Glomerular visceral epithelial cell (primary cell): ENCODE results near the gene QRICH1.
"Not testable (repeated sequence)": the region's sequence is repeated elsewhere in the genome, so short reads cannot be mapped to it uniquely, and the experiment has no call there.

Source experiments
- DNase-seq: peaks from one replicate; pipeline ENCODE4 v3.0.0-alpha.2; 2016; ENCODE audit errors: extremely low spot score

QRICH1 gene

DNA sequence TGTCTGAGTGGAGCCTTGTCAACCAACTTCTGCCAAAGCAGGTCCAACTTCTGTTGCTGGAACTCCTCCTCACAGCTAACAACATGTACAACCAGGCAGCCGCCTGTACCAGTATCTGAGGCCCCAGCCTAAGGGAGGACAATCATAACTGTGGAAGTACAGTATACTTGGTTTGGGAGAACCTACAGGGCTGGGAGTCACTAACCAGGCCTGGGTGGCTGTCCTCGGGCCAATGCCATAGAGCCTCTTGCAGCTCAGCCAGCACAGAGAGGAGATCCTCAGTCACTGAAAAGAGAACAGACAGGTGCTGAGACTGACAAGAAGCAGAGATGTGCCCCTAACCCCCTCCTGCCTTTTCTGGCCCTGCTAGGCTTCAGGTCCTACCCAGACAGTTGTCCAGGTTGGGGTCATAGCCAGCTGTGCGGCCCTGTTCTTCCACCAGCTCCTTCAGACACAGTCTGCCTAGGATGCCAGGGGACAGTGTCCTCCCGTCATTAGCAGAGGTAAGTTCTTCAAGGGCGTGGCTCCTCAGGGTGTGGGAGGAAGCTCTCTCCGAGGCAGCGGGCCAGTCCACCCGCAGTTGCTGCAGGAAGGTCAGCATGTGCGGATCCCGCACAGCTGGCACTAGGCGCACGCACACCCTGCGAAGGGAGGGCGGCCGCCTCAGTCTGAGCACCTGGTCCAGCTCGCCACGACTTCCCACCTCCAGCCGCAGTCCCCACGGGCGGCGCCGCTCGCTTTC lies 76.5 kb downstream of the QRICH1 start:
- peak; percentile 33 for DNase-seq

DNA sequence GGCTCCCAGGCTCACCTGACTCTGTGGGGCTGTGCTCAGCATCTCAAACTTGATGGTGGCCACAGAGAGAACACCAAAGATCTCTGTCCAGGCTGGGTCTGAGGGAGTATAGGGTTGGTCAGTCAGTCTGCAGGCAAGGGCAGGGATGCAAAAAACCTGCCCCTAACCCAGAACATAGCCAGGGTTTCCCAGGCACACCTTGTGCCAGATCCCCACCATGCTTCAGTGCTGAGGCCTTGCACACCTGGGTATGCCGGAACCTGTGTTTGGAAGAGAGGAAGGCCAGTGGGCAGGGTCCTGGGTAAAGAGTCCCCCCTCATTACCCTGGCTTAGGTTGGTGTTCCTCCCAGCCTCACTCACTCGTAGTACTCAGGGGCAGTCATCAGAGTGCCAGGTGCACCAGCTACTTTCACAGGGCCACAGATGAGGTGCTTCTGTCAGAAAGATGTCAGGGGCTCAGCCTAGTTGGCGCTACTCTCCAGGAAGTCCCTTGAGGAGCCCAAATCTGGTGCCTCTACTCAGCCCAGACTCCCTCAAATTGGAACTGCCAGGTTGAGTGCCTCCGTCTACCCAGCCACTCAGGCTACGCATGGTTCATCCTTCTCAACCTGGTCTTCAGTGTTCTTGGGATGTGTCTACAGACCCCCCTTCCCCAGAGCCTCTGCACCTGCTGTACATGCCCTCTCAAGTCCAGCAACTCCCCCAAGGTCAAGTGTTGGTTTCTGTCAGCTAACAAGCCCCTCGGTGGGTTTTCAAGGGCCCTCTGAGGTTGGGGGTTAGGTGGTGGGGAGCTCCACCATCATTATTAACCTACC lies 77.2 kb downstream of the QRICH1 start:
- no peak for DNase-seq

DNA sequence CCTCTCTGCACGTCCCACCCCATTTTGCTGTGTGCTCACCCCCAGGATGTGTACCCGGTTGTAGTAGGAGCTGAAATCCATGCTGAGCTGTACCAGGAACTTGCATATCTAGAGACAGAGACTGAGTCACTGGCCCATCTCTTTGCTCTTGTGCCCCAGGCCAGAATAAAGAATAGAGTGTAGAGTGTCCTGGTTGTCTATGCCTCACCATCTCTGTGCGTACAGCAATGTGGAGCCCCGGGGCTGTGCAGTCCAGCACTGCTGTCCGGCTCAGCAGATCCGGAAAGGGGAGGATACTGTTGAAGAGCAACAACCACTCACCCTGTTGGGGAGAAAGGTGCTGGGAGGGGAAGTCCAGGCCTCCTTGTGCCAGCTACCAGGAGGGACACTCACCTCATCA lies 78.1 kb downstream of the QRICH1 start:
- DNase-seq: no peak

DNA sequence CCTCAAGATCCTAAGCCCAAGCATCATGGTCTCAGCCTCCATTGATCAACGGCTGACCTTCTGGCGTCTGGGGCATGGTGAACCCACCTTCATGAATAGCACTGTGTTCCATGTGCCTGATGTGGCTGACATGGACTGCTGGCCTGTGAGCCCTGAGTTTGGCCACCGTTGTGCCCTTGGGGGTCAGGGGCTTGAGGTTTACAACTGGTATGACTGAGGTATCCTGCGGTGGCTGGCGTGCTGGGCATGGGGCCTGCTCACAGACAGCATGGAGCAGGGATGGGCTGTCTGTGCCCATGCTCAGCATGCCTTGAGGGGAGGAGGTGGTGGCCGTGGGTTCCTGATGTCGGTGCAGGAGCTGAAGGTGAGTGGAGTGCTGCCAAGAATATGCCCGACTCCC lies 78.8 kb downstream of the QRICH1 start:
- no peak for DNase-seq

DNA sequence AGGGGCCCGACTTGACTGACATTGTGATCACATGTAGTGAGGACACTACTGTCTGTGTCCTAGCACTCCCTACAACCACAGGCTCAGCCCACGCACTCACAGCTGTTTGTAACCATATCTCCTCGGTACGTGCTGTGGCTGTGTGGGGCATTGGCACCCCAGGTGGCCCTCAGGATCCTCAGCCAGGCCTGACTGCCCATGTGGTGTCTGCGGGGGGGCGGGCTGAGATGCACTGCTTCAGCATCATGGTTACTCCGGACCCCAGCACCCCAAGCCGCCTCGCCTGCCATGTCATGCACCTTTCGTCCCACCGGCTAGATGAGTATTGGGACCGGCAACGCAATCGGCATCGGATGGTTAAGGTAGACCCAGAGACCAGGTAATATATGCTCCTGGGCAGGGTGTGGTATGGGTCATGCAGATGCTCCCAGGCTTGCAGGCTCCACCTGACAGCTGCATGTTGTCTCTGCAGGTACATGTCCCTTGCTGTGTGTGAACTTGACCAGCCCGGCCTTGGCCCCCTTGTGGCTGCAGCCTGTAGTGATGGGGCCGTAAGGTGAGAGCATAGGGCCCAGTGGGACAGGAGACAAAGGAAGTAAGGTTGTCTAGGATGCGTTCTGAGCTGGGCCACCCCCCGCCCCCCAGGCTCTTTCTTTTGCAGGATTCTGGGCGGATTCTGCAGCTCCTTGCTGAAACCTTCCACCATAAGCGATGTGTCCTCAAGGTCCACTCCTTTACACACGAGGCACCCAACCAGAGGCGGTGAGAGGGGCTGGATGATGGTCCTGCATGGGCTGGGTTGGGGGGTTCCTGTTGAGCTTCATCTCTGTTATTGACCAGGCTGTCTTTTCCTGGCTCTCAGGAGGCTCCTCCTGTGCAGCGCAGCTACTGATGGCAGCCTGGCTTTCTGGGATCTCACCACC lies 79.9 kb downstream of the QRICH1 start:
- peak; percentile 61 for DNase-seq

DNA sequence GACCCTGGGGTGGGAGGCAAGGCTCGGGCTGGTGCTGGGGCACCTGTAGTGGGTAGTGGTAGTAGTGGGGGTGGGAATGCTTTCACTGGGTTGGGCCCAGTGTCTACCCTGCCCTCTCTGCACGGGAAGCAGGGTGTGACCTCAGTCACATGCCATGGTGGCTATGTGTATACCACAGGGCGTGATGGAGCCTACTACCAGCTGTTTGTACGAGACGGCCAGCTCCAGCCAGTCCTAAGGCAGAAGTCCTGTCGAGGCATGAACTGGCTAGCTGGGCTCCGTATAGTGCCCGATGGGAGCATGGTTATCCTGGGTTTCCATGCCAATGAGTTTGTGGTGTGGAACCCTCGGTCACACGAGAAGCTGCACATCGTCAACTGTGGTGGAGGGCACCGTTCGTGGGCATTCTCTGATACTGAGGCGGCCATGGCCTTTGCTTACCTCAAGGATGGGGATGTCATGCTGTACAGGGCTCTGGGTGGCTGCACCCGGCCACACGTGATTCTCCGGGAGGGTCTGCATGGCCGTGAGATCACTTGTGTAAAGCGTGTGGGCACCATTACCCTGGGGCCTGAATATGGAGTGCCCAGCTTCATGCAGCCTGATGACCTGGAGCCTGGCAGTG lies 80.6 kb downstream of the QRICH1 start:
- DNase-seq: no peak

DNA sequence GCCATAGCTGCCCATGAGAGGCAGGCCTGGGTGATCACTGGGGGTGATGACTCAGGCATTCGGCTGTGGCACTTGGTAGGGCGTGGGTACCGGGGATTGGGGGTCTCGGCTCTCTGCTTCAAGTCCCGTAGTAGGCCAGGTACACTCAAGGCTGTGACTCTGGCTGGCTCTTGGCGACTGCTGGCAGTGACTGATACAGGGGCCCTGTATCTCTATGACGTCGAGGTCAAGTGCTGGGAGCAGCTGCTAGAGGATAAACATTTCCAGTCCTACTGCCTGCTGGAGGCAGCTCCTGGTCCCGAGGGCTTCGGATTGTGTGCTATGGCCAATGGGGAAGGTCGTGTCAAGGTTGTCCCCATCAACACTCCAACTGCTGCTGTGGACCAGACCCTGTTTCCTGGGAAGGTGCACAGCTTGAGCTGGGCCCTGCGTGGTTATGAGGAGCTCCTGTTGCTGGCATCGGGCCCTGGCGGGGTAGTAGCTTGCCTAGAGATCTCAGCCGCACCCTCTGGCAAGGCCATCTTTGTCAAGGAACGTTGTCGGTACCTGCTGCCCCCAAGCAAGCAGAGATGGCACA lies 81.3 kb downstream of the QRICH1 start:
- DNase-seq: no peak

DNA sequence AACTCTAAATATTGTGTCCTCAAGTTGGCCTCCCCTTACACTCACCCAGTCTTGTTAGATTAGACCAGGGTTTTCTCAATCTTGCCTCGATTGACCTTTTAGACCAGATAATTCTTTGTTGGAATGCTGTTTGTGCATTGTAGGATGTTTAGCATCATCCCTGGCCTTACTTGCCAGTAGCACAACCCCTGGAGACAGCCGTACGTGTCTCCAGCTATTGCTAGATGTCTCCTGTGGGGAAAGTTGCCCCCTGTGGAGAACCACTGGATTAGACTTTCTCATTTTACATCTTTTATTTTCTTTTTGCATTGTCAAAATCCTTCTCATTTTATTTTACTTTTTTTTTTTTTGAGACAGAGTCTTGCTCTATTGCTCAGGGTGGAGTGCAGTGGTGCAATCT lies 84.5 kb downstream of the QRICH1 start:
- DNase-seq: no peak

DNA sequence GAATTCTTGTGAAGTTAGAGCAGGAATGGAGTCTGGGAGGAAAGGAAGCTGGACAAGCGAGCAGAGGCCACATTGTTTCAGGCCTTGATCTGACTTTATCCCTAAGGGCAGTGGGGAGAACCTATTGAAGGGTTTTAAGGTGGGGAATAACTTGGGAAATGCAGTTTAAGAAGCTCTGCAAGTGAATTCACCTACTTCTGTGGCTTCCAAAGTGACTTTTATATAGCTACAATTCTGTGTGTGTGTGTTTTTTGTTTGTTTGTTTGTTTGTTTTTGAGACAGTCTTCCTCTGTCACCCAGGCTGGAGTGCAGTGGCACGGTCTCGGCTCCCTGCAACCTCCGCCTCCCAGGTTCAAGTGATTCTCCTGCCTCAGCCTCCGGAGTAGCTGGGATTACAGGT lies 85.2 kb downstream of the QRICH1 start:
- DNase-seq: not testable (repeated sequence)

DNA sequence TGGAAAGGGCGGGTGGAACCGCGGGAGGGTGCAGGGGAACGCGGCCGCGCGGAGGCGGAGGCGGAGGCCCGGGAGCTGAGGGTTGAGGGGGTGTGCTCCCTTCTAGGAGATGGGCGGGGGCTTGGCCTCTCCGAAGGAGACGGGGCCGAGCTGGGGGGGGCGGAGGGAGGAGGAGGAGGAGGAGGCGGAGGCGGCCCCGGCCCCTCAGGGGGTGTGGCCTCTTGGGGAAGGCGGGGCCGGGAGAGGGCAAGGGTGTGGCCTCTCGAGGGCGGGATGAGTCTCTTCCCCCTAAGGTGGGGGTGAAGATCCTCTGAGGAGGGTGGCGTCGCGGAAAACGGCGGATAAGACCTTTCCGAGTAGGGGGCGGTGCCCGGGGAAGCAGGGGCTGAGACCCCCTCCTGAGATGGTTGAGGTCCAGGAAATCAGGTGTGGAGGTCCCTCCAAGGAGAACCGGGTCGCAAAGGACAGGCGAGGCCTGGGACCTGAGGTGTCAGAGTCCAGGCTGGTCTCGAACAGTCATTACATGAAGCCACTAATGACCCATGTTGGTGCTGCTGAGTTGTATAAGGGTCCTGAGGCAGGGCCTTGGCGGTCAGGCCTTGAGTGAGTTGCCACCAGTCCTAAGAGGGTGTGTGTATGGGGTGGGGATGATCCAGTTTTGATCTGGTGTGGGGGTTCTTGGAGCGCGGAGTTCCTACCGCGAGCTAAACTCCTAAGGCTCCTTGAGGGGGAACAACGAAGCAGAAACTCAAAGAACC lies 85.9 kb downstream of the QRICH1 start:
- DNase-seq: peak; percentile 94

DNA sequence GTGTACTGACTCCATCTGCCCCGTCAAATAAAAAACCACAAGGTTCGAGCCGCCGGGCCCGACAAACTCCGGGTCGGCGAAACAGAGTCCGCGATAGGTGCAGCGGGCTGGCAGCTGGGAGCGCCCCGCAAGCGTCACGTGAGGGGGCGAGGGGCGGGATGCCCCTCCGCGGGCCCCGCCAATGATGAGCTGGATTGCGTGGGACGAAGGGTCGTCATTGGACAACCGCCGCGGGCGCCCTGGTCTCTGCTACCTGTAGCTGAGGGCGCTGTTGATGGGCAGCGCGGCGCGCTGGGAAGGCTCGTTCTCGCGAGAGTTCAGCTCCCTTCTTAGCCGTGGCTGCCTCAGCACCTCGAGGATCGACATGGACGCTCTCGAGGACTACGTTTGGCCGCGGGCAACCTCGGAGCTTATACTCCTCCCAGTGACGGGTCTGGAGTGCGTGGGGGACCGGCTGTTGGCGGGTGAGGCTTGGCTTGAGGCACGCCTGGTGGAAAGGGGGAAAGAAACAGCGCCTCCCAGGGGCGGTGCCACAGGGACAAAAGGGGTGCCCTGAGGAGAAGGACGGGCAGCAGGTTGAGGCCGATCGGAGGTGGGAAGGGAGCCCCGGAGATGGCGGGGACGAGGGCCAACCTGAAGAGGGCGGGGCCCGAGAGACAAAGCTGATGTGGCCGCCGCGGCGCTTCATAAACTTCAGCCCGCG lies 86.7 kb downstream of the QRICH1 start, which contains the start of gene WDR6:
Gene WDR6, plus strand, starts transcription at position 324 of the 703 bp plus-strand sequence. Its CDS starts 41 bp downstream, at position 365.
- DNase-seq: peak; percentile 97

DNA sequence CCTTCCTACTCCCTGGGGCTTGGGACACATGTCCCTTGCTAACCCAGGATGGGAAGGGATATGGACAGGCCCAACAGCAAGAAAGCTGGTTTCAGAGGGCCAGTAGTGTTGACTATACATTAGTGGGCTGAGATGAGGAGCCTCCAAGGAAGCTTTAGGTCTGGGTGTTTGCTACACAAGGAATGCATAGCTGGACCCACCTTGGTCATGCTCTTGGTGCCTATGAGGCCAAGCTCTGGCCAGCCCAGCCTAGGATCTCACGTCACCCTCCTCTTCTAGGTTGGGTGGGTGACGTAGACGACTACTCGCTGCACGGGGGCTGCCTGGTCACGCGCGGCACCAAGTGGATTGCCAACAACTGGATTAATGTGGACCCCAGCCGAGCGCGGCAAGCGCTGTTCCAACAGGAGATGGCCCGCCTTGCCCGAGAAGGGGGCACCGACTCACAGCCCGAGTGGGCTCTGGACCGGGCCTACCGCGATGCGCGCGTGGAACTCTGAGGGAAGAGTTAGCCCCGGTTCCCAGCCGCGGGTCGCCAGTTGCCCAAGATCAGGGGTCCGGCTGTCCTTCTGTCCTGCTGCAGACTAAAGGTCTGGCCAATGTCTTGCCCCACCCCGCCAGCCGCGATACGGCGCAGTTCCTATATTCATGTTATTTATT lies 87.3 kb downstream of the QRICH1 start:
- DNase-seq: peak; percentile 44

DNA sequence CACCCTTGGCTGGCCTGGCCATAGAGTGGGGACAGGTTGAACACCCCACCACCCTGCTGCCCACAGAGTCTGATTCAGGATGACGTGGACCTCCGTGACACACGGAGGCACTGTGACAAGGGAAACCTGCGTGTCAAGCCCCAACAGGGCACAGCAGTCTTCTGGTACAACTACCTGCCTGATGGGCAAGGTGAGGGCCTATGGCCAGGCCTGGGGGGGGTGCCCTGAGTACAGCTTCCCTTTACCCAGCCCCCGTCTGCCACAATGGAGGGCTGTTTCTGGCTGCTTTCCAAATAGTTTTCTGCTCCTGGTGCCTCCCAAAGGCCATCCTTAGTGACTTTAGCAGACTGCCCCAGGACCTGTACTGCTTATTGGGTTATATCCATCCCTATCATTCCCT lies 87.9 kb downstream of the QRICH1 start:
- DNase-seq: no peak

DNA sequence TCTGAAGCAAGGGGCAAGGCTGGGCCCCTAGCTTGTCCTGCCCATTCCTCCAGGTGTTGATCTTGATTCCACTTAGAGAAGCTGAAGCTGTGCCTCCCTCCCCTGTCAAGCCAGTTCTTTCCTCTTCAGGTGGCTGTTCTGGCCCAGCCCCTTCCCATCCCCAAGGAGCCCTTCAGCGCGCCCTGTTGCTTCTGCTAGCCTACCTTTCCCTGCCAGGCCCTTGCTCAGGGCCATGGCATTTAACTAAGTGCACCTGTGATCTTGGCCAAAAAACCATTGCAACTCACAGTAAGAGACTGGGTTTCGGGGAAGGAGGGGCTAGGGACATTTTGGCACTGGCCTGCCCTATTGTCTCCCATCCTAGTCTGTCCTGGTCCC lies 88.6 kb downstream of the QRICH1 start:
- DNase-seq: no peak

DNA sequence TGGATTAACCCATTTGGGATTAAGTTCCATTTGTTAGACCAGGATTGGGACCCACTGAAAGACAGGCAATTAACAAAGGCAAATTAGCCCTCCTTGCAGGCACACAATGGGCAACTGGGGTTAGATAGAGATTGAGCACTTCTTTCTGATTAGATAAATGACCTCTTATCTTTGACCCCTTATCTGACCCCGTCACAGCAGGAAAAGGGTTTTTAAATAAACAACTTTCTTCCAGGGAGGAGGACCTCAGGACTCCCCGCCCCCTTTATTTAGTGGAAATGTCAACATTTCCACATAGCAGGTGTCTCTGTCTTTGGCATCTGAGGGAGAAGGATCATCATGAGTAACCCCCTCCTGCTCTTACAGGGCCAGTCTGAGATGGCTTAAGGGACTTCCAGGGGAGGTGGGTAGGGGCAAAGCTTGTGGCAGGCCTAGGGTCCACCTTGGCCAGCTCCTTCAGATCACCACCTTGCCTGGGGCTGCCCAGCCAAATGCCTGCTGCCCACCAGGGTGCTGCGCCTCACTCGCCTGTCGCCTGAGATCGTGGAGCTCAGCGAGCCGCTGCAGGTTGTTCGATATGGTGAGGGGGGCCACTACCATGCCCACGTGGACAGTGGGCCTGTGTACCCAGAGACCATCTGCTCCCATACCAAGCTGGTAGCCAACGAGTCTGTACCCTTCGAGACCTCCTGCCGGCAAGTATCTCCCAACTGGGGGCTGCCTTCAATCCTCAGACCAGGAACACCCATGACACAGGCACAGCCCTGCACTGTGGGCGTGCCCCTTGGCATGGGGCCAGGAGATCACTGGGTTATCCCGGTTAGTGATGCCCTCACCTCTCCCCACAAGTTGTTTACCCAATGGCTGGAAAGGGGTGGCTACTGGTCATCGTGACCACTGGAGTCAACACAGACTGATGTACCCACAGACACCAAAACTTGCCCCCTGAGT lies 89.2 kb downstream of the QRICH1 start:
- no peak for DNase-seq

DNA sequence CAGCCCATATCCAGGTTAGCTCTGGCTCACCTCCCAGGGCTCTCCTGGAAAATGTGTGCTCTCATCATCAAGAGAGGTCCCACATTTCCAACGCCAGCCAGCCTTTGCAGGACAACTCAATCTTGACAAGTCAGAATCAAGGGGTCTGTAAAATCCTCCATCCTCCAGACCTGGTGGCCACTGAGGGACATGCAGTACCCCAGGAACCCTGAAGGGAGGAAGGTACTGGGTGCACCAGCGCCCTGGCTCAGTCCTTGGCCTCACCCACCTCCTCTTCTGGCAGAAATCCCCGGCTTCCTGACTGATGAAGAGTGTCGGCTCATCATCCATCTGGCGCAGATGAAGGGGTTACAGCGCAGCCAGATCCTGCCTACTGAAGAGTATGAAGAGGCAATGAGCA lies 92.7 kb downstream of the QRICH1 start:
- no peak for DNase-seq

DNA sequence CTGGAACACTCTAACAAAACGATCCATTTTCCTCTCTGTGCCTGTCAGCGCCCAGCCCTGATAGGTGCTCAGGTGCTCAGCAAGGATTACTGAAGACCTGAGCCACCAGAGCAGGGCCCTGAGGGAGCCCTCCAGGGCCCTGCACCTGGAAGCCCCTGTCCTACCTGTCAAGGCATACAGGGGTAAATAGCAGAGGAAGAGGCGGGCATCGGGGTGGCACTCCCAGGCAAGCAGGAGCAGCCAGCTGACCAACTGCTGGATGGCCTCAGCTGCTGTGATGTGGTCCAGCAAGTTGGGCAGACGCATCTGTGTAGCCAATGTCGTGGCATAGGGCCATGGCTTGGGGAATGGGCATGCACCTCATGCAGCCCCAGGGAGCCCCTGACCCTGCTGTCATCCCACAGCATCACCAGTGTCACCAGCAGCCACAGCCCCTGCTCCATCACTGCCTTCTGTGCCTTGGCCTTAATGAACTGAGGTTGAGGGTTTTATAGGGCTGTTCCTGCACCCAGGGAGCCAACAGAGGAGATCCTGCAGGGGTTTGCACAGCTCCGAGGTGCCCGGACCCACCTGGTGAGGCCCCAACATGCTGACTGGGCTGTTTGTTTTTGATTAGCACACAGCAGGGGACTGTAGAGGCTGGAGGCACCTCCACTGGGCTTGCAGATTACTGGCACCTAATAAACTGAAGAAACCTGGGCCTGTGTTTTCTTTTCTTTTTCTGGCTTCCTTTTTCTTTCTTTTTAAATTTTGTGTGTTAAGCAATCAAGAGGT lies 94.6 kb downstream of the QRICH1 start:
- DNase-seq: no peak
